A549 (cell line): Measurements from ENCODE around the gene WDFY1. TPM values are rescaled to one million over a fixed set of nuclear protein-coding genes. Genes with fewer than 3 reads are reported as not detected.

Source experiments
- ATAC-seq, 2 experiments: fragments of 200-7000 bp in 1 of 2; fragments of >200 bp in 1 of 2; cut with Nextera tagmentation in 1 of 2; cut with Tn5 transposase in 1 of 2; 3 replicates each; pipeline versions ENCODE4 v1.8.0 to v1.9.1; 2018 to 2020; ENCODE audit warnings: mild to moderate bottlenecking in 1 of 2, moderate library complexity in 1 of 2
- CTCF ChIA-PET: fragments of 300-600 bp; sonication (Branson Sonifier 250); formaldehyde crosslinking; extraction: SDS; loops from one replicate; lab custom pipeline; 2021; ENCODE audit warnings: antibody characterized with exemption, inconsistent platforms; lab: Yijun Ruan, JAX
- POLR2A ChIA-PET: fragments of 350-600 bp; formaldehyde crosslinking; extraction: SDS; loops from one replicate; lab custom pipeline; 2021; ENCODE audit warnings: antibody characterized with exemption, inconsistent platforms; lab: Yijun Ruan, JAX
- DNase-seq, 2 experiments: peaks; one replicate each; pipeline versions ENCODE4 v3.0.0 to v3.0.0-alpha.2; 2011 to 2016; ENCODE audit warnings: low read depth in 1 of 2, low spot score in 1 of 2
- FAIRE-seq: peaks from 2 replicates; lab custom pipeline; 2011; peaks lifted over from hg19 to GRCh38; lab: Jason Lieb, UNC
- H3K27ac ChIP-seq, 2 experiments: fragments of >200 bp; sonication (Bioruptor Twin); formaldehyde crosslinking; 3 replicates each; pipeline ENCODE4 v1.5.1; 2016 to 2017
- H3K4me1 ChIP-seq: fragments of >200 bp; sonication (Bioruptor Twin); formaldehyde crosslinking; 3 replicates; pipeline ENCODE4 v1.6.1; 2016
- H3K4me2 ChIP-seq: fragments of >200 bp; sonication (Bioruptor Twin); formaldehyde crosslinking; 3 replicates; pipeline ENCODE4 v1.6.1; 2016
- H3K4me3 ChIP-seq: fragments of >200 bp; sonication (Bioruptor Twin); formaldehyde crosslinking; 3 replicates; pipeline ENCODE4 v1.5.1; 2016
- H3K9me3 ChIP-seq: fragments of >200 bp; sonication (Bioruptor Twin); formaldehyde crosslinking; 3 replicates; pipeline ENCODE4 v1.6.1; 2016
- BCL3 ChIP-seq: fragments of >200 bp; sonication (Bioruptor Twin); formaldehyde crosslinking; IDR thresholded peaks from 3 replicates; pipeline ENCODE4 v1.6.1; 2016
- BHLHE40 ChIP-seq: IDR thresholded peaks from 2 replicates; pipeline ENCODE4 v1.6.1; 2012; ENCODE audit warnings: low read depth, low read length, inconsistent platforms
- CBX2 ChIP-seq: fragments of 200-600 bp; sonication (generic); IDR thresholded peaks from 2 replicates; pipeline ENCODE4 v1.6.1; 2016; ENCODE audit warnings: low read depth, mild to moderate bottlenecking, borderline replicate concordance
- CTCF ChIP-seq: fragments of >200 bp; sonication (Bioruptor Twin); formaldehyde crosslinking; IDR thresholded peaks from 3 replicates; pipeline ENCODE4 v1.5.1; 2016
- E2F6 ChIP-seq: IDR thresholded peaks from 2 replicates; pipeline ENCODE4 v1.6.1; 2012; ENCODE audit warnings: low read depth, borderline replicate concordance
- EHF ChIP-seq: fragments of 250-450 bp; sonication (Bioruptor Pico); IDR thresholded peaks from 2 replicates; pipeline ENCODE4 v1.5.0; 2020; ENCODE audit warnings: mild to moderate bottlenecking
- ELK1 ChIP-seq: fragments of 150-350 bp; IDR thresholded peaks from 2 replicates; pipeline ENCODE4 v1.6.1; 2014; ENCODE audit warnings: low read depth, mild to moderate bottlenecking, low read length
- EP300 ChIP-seq, 2 experiments: fragments of >200 bp; sonication (Bioruptor Twin); formaldehyde crosslinking; IDR thresholded peaks; 2 replicates in 1 of 2; 3 replicates in 1 of 2; pipeline ENCODE4 v1.6.1; 2016 to 2017
- FOXS1 ChIP-seq: fragments of 250-450 bp; sonication (Bioruptor Pico); IDR thresholded peaks from 2 replicates; pipeline ENCODE4 v1.5.0; 2020; ENCODE audit warnings: mild to moderate bottlenecking, moderate library complexity
- GATA3 ChIP-seq: IDR thresholded peaks from 2 replicates; pipeline ENCODE4 v1.6.1; 2012; ENCODE audit warnings: borderline replicate concordance
- HES2 ChIP-seq: fragments of >200 bp; sonication (Bioruptor Twin); formaldehyde crosslinking; IDR thresholded peaks from 2 replicates; pipeline ENCODE4 v1.6.1; 2016
- HOXB13 ChIP-seq: fragments of 250-450 bp; sonication (Bioruptor Pico); IDR thresholded peaks from 2 replicates; pipeline ENCODE4 v1.5.0; 2020; ENCODE audit warnings: low read depth, mild to moderate bottlenecking, moderate library complexity
- HOXB5 ChIP-seq: fragments of 250-450 bp; sonication (Bioruptor Pico); IDR thresholded peaks from 2 replicates; pipeline ENCODE4 v1.5.0; 2020; ENCODE audit warnings: mild to moderate bottlenecking, moderate library complexity
- JUN ChIP-seq, 2 experiments: fragments of >200 bp; sonication (Bioruptor Twin); formaldehyde crosslinking; IDR thresholded peaks; 2 replicates in 1 of 2; 3 replicates in 1 of 2; pipeline ENCODE4 v1.6.1; 2016 to 2017
- JUNB ChIP-seq: fragments of >200 bp; sonication (Bioruptor Twin); formaldehyde crosslinking; IDR thresholded peaks from 2 replicates; pipeline ENCODE4 v1.6.1; 2016
- KDM1A ChIP-seq: fragments of 200-600 bp; sonication (generic); IDR thresholded peaks from 2 replicates; pipeline ENCODE4 v1.6.1; 2016; ENCODE audit warnings: low read depth, mild to moderate bottlenecking
- MYC ChIP-seq: IDR thresholded peaks from 2 replicates; pipeline ENCODE4 v1.6.1; 2012; ENCODE audit warnings: mild to moderate bottlenecking, inconsistent platforms, low read length, improper control_type of control experiment, borderline replicate concordance
- NFE2L2 ChIP-seq: fragments of 150-350 bp; conservative IDR thresholded peaks from 2 replicates; pipeline ENCODE4 v1.6.1; 2014; ENCODE audit warnings: low read length
- POLR2A ChIP-seq: IDR thresholded peaks from 2 replicates; pipeline ENCODE4 v1.6.1; 2012; ENCODE audit warnings: mild to moderate bottlenecking, low read length
- POLR2AphosphoS2 ChIP-seq: conservative IDR thresholded peaks from 2 replicates; pipeline ENCODE4 v1.6.1; 2012; ENCODE audit warnings: low read length, improper control_type of control experiment, inconsistent platforms
- RFX5 ChIP-seq: fragments of 450-650 bp; IDR thresholded peaks from 2 replicates; pipeline ENCODE4 v1.7.1; 2014; ENCODE audit warnings: antibody characterized with exemption, mild to moderate bottlenecking, moderate library complexity
- SMC3 ChIP-seq: fragments of >200 bp; sonication (Bioruptor Twin); formaldehyde crosslinking; IDR thresholded peaks from 3 replicates; pipeline ENCODE4 v1.6.1; 2018; ENCODE audit warnings: inconsistent platforms
- TFCP2L1 ChIP-seq: fragments of 250-450 bp; sonication (Bioruptor Pico); IDR thresholded peaks from 2 replicates; pipeline ENCODE4 v1.5.0; 2021; ENCODE audit warnings: mild to moderate bottlenecking
- TP53 ChIP-seq: fragments of 250-450 bp; sonication (Bioruptor Pico); IDR thresholded peaks from 2 replicates; pipeline ENCODE4 v1.5.0; 2021; ENCODE audit warnings: mild to moderate bottlenecking, moderate library complexity
- USF2 ChIP-seq: fragments of 450-650 bp; IDR thresholded peaks from 2 replicates; pipeline ENCODE4 v1.6.1; 2014; ENCODE audit warnings: antibody characterized with exemption
- ZFP36 ChIP-seq: fragments of 450-650 bp; IDR thresholded peaks from 2 replicates; pipeline ENCODE4 v1.6.1; 2014; ENCODE audit warnings: borderline replicate concordance; ENCODE audit not compliant: partially characterized antibody
- ZSCAN20 ChIP-seq: fragments of 250-450 bp; sonication (Bioruptor Pico); IDR thresholded peaks from 2 replicates; pipeline ENCODE4 v1.8.0; 2022; ENCODE audit warnings: mild to moderate bottlenecking, moderate library complexity
- WGBS: methylation state at CpG from one replicate; pipeline ENCODE4 v1.1.6; 2017; ENCODE audit errors: missing lambda C conversion rate; 5-methylcytosine and 5-hydroxymethylcytosine counted together
- polyA plus RNA-seq, 4 experiments: library from polyadenylated mRNA; depleted of rRNA in 3 of 4; stranded (reverse); fragments of >200 nt; fragmentation: RNase III in 1 of 4; extraction: RNeasy Plus Mini Kit Qiagen cat#74134 plus additional on column Dnase treatment in 1 of 4; gene quantifications; 2 replicates in 3 of 4; 3 replicates in 1 of 4; pipeline ENCODE4 v1.2.3, GENCODE V29; 2011 to 2017

Gene WDFY1
- polyA plus RNA-seq, 2 of the 4 experiments (the other 2 are of a cell fraction) = 38.7 to 70.8 TPM

GRCh38 chr2:223865907-223866508 lies 79.1 kb downstream of the WDFY1 start:
- POLR2A ChIA-PET = no interaction called here
- Histone ChIP-seq H3K9me3 (no peaks in the 10 kb centered on the region), H3K27ac (peak overlapping the region; percentile 26 to 61; a peak in 3 of 6 replicates), H3K4me3 (no peak overlapping the region), H3K4me2 (no peak overlapping the region), H3K4me1 (peaks cover 33% of the 10 kb centered on the region)
- CTCF ChIA-PET = no interaction called here
- 56% methylated on average over 2 of the region's 2 CpGs for WGBS
- no peak for DNase-seq
- ATAC-seq = no peak
- FAIRE-seq = no peak
- TF ChIP-seq TFCP2L1 (CRISPR knock-in tag) (no peak), HES2 (no peak), E2F6 (no peak), HOXB13 (CRISPR knock-in tag) (no peak), ELK1 (no peak)

GRCh38 chr2:223865124-223865523 lies 80.0 kb downstream of the WDFY1 start:
- POLR2A ChIA-PET = no interaction called here
- ATAC-seq (no peak), FAIRE-seq (no peak)
- no peak overlapping the region for H3K4me2 ChIP-seq
- 81% methylated on average over 4 of the region's 4 CpGs for WGBS
- peaks cover 42% of the 10 kb centered on the region for H3K4me1 ChIP-seq
- H3K27ac ChIP-seq = peak overlapping the region in 1 of 2 experiments; percentile 61; a peak in 1 of 6 replicates
- TF ChIP-seq RFX5 (no peak), POLR2A (no peak), TP53 (no peak), KDM1A (no peak), ZFP36 (no peak), JUNB (no peak)
- TF ChIP-seq, all 56 proteins: peak for 0
- Histone ChIP-seq H3K4me3 (no peak overlapping the region), H3K9me3 (no peaks in the 10 kb centered on the region)
- DNase-seq = no peak
- CTCF ChIA-PET = no interaction called here

- WGBS = 34% methylated on average over 2 of the region's 2 CpGs
- Histone ChIP-seq H3K4me2 (peak overlapping the region; percentile 27; the same call in 2 of the 3 replicates), H3K27ac (peak overlapping the region; percentile 91 to 94), H3K9me3 (no peaks in the 10 kb centered on the region), H3K4me3 (no peak overlapping the region), H3K4me1 (peaks cover 55% of the 10 kb centered on the region)
- CTCF ChIA-PET = interaction anchor here (0.6 to 3.3 kb wide), 3 partner anchors 8 to 73 kb away, joined by 5 to 17 read pairs (median 6); partner anchors contain the start of gene AP1S3
- DNase-seq = no peak
- no peak for ATAC-seq
- no peak for TF ChIP-seq SMC3
- no peak for TF ChIP-seq ZSCAN20
- TF ChIP-seq HES2 = no peak
- TF ChIP-seq BCL3 = no peak
- no peak for TF ChIP-seq EP300 (IDR thresholded peaks at IDR 0.05)
- TF ChIP-seq JUN (IDR thresholded peaks at IDR 0.05) = no peak
- no peak for TF ChIP-seq POLR2AphosphoS2
- no peak for TF ChIP-seq E2F6
- no peak for TF ChIP-seq GATA3
- TF ChIP-seq CBX2 = no peak
- no peak for TF ChIP-seq FOXS1 (CRISPR knock-in tag)
- TF ChIP-seq BHLHE40 = no peak
- no peak for TF ChIP-seq USF2
- no peak for TF ChIP-seq NFE2L2
- no peak for TF ChIP-seq KDM1A
- no peak for TF ChIP-seq CTCF
- TF ChIP-seq HOXB5 (CRISPR knock-in tag) = no peak
- no peak for TF ChIP-seq EHF
- no peak for TF ChIP-seq MYC
- TF ChIP-seq, all 56 proteins: peak for 0
- FAIRE-seq = no peak
- POLR2A ChIA-PET = no interaction called here
Observed at GRCh38 chr2:223863491-223863890, 81.6 kb downstream of the WDFY1 start.
